Memory B cell (primary cell): ENCODE data around the gene ADTRP.

Source experiments
- ATAC-seq: fragments of 150-1000 bp; cut with Tn5 transposase; 2 replicates; pipeline ENCODE4 v1.10.0; 2021; ENCODE audit warnings: low read depth, mild to moderate bottlenecking, moderate library complexity
- DNase-seq, 2 donors: peaks; one replicate each; pipeline ENCODE4 v3.0.0; 2022; ENCODE audit warnings: low spot score in 2 of 2
- H3K27ac Mint-ChIP-seq: one replicate; pipeline ENCODE4 v1.8.0; 2022; ENCODE audit warnings: mild to moderate bottlenecking, moderate library complexity, mixed read lengths
- H3K27me3 Mint-ChIP-seq: one replicate; pipeline ENCODE4 v1.8.0; 2022; ENCODE audit warnings: mixed read lengths
- H3K36me3 Mint-ChIP-seq: one replicate; pipeline ENCODE4 v1.8.0; 2022; ENCODE audit warnings: mild to moderate bottlenecking, mixed read lengths
- H3K4me1 Mint-ChIP-seq: one replicate; pipeline ENCODE4 v1.8.0; 2022; ENCODE audit warnings: mixed read lengths
- H3K4me3 Mint-ChIP-seq: one replicate; pipeline ENCODE4 v1.8.0; 2022; ENCODE audit warnings: mild to moderate bottlenecking, moderate library complexity, mixed read lengths
- H3K9me3 Mint-ChIP-seq: one replicate; pipeline ENCODE4 v1.8.0; 2022; ENCODE audit warnings: mixed read lengths

ADTRP gene

GRCh38 chr6:11763460-11764249 lies 14.9 kb downstream of the ADTRP start:
- no peak overlapping the region for H3K27ac Mint-ChIP-seq
- H3K4me3 Mint-ChIP-seq, result no peak overlapping the region
- H3K27me3 Mint-ChIP-seq, result peaks cover 13% of the 10 kb centered on the region
- ATAC-seq (no peak), DNase-seq (no peak)
- no peaks in the 10 kb centered on the region for H3K36me3 Mint-ChIP-seq
- H3K4me1 Mint-ChIP-seq, result no peaks in the 10 kb centered on the region
- no peaks in the 10 kb centered on the region for H3K9me3 Mint-ChIP-seq

DNA sequence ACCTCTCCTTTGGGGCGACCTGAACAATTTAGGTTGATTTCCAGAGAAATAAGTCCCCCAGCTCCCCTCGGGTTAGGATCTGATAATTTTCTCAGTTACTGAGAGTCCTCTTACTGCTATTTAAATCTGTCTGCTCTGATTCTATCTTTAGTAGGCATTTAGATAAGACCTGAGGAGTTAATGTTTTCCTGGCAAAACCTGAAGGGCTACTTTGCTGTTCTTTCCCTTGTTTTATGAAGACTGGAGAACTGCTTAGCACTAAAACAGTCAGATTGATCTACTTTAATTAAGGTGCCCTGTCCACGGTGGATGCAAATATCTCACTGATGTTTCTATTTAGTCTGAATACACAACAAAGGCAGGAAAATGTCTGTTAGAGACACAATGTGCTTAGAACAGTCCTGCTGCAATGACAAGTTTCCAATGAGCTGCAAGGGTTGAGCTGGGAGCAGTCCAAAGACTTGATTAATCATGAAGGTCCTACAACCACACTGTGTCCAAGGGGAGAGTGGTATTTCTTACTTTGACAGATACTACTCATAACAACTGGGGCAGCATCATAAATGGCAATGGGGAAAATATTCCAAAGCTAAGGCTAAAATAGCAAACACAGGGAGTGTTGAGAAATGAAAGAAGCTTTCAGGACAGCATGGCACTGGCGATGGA lies 15.7 kb downstream of the ADTRP start:
- Mint-ChIP-seq H3K27me3 (peaks cover 11% of the 10 kb centered on the region), H3K27ac (no peak overlapping the region), H3K36me3 (no peaks in the 10 kb centered on the region), H3K4me3 (no peak overlapping the region), H3K9me3 (no peaks in the 10 kb centered on the region), H3K4me1 (no peaks in the 10 kb centered on the region)
- no peak for DNase-seq
- ATAC-seq, result no peak

DNA sequence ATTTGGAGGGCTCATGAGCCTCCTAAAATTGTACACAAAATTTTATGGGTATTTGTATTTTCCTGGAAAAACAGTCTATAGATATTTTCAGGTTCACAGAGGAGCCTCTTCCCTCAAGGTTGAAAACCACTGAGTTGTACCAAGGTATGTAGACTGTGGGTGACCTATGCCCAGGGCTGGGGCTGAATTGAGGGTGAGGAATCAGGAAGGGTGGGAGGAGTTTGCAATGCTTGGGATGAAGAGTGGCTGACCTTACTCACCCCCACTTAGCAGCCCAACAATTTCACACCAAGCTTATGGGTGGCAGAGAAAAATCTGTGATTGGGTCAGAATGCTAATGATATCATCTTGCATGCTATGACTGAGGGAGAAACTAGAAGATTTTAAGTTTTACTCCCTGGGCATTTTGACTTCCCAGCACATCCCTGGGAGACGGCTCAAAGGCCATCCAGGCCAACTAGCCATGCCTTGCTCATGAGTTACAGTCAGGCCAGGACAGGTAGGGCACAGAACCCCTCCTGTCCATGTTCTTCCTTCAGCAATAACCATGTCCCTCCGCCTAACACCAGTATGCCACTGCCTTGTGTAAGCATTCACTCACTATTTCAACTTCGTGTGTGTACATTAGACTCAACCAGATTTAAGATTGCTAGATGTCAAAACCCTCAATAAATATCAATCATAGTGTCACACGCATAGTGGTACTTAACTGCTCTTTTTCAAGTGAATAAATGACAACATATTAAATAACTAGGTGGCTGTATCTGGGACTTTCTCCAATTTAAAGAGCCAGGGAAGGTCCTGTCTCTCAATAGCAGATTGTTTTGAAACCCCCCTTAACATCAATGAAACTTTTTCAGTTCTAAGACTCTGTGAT lies 16.6 kb downstream of the ADTRP start:
- Mint-ChIP-seq H3K27ac (no peak overlapping the region), H3K9me3 (peaks cover 5% of the 10 kb centered on the region), H3K4me3 (no peak overlapping the region), H3K4me1 (no peaks in the 10 kb centered on the region), H3K27me3 (peaks cover 17% of the 10 kb centered on the region), H3K36me3 (peaks cover 3% of the 10 kb centered on the region)
- ATAC-seq (no peak), DNase-seq (no peak)

DNA sequence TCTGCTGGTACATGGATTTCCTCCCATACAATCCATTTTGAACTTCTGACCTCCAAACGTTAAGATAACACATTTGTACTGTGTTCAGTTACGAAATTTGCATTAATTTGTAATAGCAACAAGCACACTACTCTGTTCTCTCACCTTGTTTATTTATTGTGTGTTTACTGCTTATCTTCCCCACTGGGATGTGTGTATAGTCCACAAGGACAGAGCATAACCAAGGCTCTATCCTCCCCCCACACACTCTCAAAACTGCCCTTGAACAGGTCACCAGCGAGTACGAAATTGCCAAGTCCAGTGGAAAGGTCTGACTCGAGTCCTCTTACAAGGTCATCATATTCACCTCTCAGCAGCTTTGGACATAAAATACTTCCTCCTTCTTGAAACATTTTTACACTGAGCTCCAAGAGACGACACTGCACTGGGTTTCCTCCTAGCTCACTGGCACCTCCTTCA lies 18.6 kb downstream of the ADTRP start:
- no peak for ATAC-seq
- no peaks in the 10 kb centered on the region for H3K4me1 Mint-ChIP-seq
- H3K36me3 Mint-ChIP-seq, result peaks cover 3% of the 10 kb centered on the region
- peaks cover 19% of the 10 kb centered on the region for H3K27me3 Mint-ChIP-seq
- no peak overlapping the region for H3K27ac Mint-ChIP-seq
- no peak for DNase-seq
- H3K9me3 Mint-ChIP-seq, result peaks cover 5% of the 10 kb centered on the region
- no peak overlapping the region for H3K4me3 Mint-ChIP-seq

DNA sequence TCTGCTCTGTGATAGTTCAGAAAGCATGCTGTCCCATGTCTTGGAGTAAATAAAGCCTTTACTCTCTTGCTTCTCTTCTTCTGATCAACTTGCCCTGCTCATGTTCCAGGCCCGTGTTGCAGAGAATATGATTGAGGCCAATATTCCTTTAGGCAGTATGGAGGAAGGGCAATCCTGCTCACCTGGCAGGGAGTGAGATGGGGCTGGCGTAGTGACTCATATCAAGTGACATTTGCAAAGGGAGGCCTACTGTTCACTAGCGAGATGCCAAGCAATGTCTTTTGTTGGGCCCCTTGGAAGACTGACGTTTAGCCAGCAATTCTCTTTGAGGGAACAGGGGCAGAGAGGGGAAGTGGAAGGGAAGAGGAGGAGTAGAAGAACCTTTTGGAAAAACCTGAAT lies 19.7 kb downstream of the ADTRP start:
- H3K9me3 Mint-ChIP-seq, result peaks cover 5% of the 10 kb centered on the region
- no peak for DNase-seq
- no peaks in the 10 kb centered on the region for H3K4me1 Mint-ChIP-seq
- no peak overlapping the region for H3K27ac Mint-ChIP-seq
- no peak for ATAC-seq
- H3K27me3 Mint-ChIP-seq, result peaks cover 23% of the 10 kb centered on the region
- H3K36me3 Mint-ChIP-seq, result peaks cover 3% of the 10 kb centered on the region
- no peak overlapping the region for H3K4me3 Mint-ChIP-seq

DNA sequence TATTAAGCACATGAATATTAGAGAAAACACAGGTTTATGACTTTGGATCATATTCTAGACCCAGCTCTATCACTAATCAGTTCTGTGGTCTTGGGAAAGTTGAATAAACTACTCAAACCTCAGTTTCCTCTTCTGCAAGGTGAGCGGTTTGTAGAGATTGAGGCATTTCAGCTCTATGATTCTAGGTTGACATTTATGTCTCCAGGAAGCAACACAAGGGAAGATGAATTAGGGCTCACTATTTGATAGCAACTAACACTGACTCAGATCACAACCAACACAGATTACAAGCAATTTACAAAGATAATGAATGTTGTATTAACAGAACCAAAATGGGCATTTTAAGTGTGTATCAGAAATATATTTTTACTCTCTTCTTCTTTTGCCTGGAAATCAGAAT lies 21.9 kb downstream of the ADTRP start:
- H3K4me3 Mint-ChIP-seq, result no peak overlapping the region
- no peak for DNase-seq
- H3K27me3 Mint-ChIP-seq, result peaks cover 21% of the 10 kb centered on the region
- H3K36me3 Mint-ChIP-seq, result peaks cover 3% of the 10 kb centered on the region
- H3K4me1 Mint-ChIP-seq, result no peaks in the 10 kb centered on the region
- no peak for ATAC-seq
- peaks cover 5% of the 10 kb centered on the region for H3K9me3 Mint-ChIP-seq
- H3K27ac Mint-ChIP-seq, result no peak overlapping the region

- peaks cover 5% of the 10 kb centered on the region for H3K9me3 Mint-ChIP-seq
- no peak overlapping the region for H3K27ac Mint-ChIP-seq
- H3K4me3 Mint-ChIP-seq, result no peak overlapping the region
- H3K4me1 Mint-ChIP-seq, result no peaks in the 10 kb centered on the region
- ATAC-seq (no peak), DNase-seq (no peak)
- peaks cover 3% of the 10 kb centered on the region for H3K36me3 Mint-ChIP-seq
- H3K27me3 Mint-ChIP-seq, result peaks cover 21% of the 10 kb centered on the region
Observed at GRCh38 chr6:11756292-11756691, 22.3 kb downstream of the ADTRP start.

DNA sequence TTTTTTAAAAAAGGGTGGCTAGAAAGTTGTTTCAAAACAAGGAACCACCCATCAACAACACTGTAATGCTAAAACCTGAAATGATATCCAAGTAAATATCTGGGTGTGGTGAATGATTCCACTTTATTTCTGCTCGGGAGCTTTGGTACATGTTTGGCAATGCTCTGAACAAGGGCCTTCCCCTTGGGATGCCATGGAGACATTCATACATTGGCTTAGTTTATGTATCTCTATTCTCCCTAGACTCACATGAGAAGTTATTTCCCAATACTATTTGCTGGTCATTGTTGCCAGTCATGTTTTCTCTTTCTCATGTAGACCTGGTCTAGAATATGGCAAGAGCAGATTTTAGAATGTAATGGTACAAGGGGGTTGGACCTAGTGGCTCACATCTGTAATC lies 22.9 kb downstream of the ADTRP start:
- Mint-ChIP-seq H3K36me3 (peaks cover 3% of the 10 kb centered on the region), H3K27me3 (peaks cover 19% of the 10 kb centered on the region), H3K9me3 (peaks cover 5% of the 10 kb centered on the region), H3K4me3 (no peak overlapping the region), H3K27ac (no peak overlapping the region), H3K4me1 (no peaks in the 10 kb centered on the region)
- ATAC-seq, result no peak
- no peak for DNase-seq

DNA sequence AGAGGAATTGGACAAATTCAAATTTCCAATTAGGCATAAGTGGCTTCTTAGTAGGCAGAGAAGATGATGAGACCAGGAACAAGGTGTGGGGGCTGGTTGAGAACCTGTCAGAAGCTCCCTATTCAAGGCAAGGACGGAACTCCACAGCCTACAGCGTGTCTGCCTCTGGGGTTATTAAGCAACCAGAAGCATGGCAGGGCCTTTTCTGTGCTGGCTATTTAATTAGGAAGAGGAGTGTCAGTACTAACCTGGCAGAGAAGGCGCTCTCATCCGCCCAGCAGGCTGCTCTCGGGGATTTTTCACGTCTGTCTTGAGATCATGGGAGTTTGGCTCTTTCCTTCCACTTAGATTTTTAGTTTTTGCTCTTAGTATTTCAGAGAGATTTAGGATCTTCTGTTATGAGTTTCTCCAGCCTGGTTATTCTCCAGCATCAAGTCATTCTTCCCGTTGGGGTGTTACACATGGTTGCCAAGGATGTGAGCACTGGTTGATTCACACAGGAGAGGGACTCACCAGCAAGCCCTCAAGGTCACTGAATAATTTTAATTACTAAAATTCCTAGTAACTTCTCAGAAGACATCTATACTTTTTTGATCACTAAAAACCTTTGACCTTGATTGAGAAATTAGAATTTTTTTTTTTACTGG lies 23.9 kb downstream of the ADTRP start:
- no peaks in the 10 kb centered on the region for H3K4me1 Mint-ChIP-seq
- H3K4me3 Mint-ChIP-seq, result no peak overlapping the region
- no peak overlapping the region for H3K27ac Mint-ChIP-seq
- H3K27me3 Mint-ChIP-seq, result peaks cover 17% of the 10 kb centered on the region
- H3K36me3 Mint-ChIP-seq, result peaks cover 3% of the 10 kb centered on the region
- peaks cover 5% of the 10 kb centered on the region for H3K9me3 Mint-ChIP-seq
- ATAC-seq (no peak), DNase-seq (no peak)

DNA sequence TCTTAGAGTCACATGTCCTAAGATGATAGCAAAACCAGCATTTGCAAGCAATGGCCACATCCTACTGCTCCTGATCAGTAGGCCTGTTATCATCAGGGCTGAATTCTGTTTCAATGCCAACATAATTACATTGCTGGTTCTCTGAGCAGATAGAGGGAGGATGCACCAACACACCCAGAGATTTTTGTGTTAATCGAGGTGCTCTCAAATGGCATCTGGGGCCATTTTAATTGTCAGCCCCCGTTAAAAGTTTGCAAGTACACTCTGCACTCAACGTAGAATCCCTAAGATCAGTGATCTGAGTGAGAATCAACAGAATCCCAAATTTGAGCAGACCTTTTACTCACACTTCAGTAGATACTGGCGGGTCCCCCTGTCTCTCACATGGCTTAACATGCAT lies 24.8 kb downstream of the ADTRP start:
- H3K4me3 Mint-ChIP-seq, result no peak overlapping the region
- H3K27ac Mint-ChIP-seq, result no peak overlapping the region
- no peak for ATAC-seq
- DNase-seq, result no peak
- H3K4me1 Mint-ChIP-seq, result no peaks in the 10 kb centered on the region
- H3K27me3 Mint-ChIP-seq, result peaks cover 15% of the 10 kb centered on the region
- peaks cover 5% of the 10 kb centered on the region for H3K9me3 Mint-ChIP-seq
- peaks cover 3% of the 10 kb centered on the region for H3K36me3 Mint-ChIP-seq

- H3K4me1 Mint-ChIP-seq, result no peaks in the 10 kb centered on the region
- H3K27ac Mint-ChIP-seq, result no peak overlapping the region
- H3K4me3 Mint-ChIP-seq, result no peak overlapping the region
- ATAC-seq (no peak), DNase-seq (no peak)
- H3K27me3 Mint-ChIP-seq, result peaks cover 11% of the 10 kb centered on the region
- H3K36me3 Mint-ChIP-seq, result peaks cover 1% of the 10 kb centered on the region
- peaks cover 3% of the 10 kb centered on the region for H3K9me3 Mint-ChIP-seq
Observed at GRCh38 chr6:11752360-11752759, 26.2 kb downstream of the ADTRP start.

DNA sequence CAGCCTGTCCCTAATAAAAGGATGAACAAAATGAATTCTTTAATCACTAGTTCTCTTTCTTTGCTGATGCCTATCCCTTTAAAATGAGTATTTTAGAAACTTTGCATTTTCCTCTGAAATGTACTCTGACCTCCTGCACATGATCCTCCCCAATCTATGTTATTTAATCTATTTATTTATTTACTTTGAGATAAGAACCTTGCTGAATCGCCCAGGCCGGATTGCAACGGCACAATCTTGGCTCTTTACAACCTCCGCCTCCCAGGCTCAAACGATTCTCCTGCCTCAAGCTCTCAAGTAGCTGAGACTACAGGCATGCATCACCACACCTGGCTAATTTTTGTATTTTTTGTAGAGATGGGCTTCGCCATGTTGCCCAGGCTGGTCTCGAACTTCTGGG lies 27.9 kb downstream of the ADTRP start:
- no peak for DNase-seq
- no peaks in the 10 kb centered on the region for H3K9me3 Mint-ChIP-seq
- H3K4me1 Mint-ChIP-seq, result no peaks in the 10 kb centered on the region
- H3K4me3 Mint-ChIP-seq, result no peak overlapping the region
- peaks cover 8% of the 10 kb centered on the region for H3K27me3 Mint-ChIP-seq
- no peak for ATAC-seq
- H3K36me3 Mint-ChIP-seq, result no peaks in the 10 kb centered on the region
- no peak overlapping the region for H3K27ac Mint-ChIP-seq

DNA sequence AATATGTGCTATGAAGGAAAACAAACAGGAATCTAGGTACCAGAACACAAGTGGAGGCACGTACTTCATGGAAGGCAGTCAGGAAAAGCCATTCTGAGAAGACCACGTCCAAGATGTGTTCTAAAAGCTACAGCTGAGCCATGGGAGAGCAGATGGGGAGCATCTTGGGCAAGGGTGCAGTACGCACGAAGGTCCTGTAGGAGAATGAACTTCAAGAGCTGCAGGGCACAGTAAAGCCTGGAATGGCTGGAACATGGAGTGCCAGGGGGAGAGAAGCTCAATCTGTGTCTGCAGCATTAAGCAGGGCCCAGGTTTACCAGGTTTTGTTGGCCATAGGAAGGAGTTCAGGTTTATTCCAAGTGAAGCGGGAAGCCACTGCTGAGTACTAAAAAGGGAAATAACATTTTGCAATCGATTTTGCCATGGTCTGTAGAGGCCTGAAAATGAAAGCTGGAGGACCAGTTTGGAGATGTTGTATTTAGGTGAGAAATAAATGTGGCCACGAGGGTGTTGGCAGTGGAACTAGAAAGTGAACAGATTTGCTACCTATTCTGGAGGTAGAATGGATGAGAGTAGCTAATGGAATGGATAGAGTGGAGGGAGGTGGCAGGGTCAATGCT lies 29.9 kb downstream of the ADTRP start:
- Mint-ChIP-seq H3K4me3 (no peak overlapping the region), H3K27me3 (peaks cover 1% of the 10 kb centered on the region), H3K27ac (no peak overlapping the region), H3K9me3 (peaks cover 1% of the 10 kb centered on the region), H3K36me3 (no peaks in the 10 kb centered on the region), H3K4me1 (no peaks in the 10 kb centered on the region)
- DNase-seq (no peak), ATAC-seq (no peak)
